Endothelial cell of umbilical vein (primary cell): Measurements from ENCODE around the gene TBX15. TPM values are rescaled to one million over a fixed set of nuclear protein-coding genes. Genes with fewer than 3 reads are reported as not detected.

Source experiments
- BruUV-seq: library from RNA; stranded (reverse); fragments of 400-500 nt; replicated peaks from 2 replicates; lab custom pipeline; 2021; lab: Mats Ljungman, UMichigan
- CTCF ChIA-PET: fragments of 300-600, 350-600 bp; sonication (Branson Sonifier 250); formaldehyde crosslinking; loops from one replicate; lab custom pipeline; 2021; ENCODE audit warnings: antibody characterized with exemption, inconsistent platforms; lab: Charles Lee
- POLR2A ChIA-PET: fragments of 300-600, 350-600 bp; sonication (Branson Sonifier 250); formaldehyde crosslinking; loops from one replicate; lab custom pipeline; 2021; ENCODE audit warnings: antibody characterized with exemption, inconsistent platforms; lab: Charles Lee
- DNase-seq: peaks from one replicate; pipeline ENCODE4 v3.0.0-alpha.2; 2011; ENCODE audit warnings: low read depth, low spot score
- FAIRE-seq: peaks from 2 replicates; lab custom pipeline; 2011; peaks lifted over from hg19 to GRCh38; lab: Jason Lieb, UNC
- H2AFZ ChIP-seq: 2 replicates; pipeline ENCODE4 v1.6.0; 2012; ENCODE audit warnings: low read depth, low read length, control low read depth, inconsistent platforms
- H3K27ac ChIP-seq: 2 replicates; pipeline ENCODE4 v1.5.1; 2011; ENCODE audit warnings: low read depth, mild to moderate bottlenecking, control low read depth, low read length, moderate library complexity; ENCODE audit not compliant: insufficient read depth
- H3K27me3 ChIP-seq, 2 experiments: 2 replicates each; pipeline versions ENCODE4 v1.6.0 to v1.6.1; 2011; ENCODE audit warnings: low read length in 2 of 2, mixed read lengths in 1 of 2; ENCODE audit not compliant: control insufficient read depth in 2 of 2, insufficient read depth in 2 of 2
- H3K36me3 ChIP-seq, 2 experiments: 2 replicates in 1 of 2; 3 replicates in 1 of 2; pipeline ENCODE4 v1.5.1; 2011; ENCODE audit warnings: low read length in 2 of 2, mild to moderate bottlenecking in 1 of 2, moderate library complexity in 1 of 2; ENCODE audit not compliant: control insufficient read depth in 2 of 2, insufficient read depth in 2 of 2; ENCODE audit errors: extremely low read depth in 1 of 2
- H3K4me1 ChIP-seq: 3 replicates; pipeline ENCODE4 v1.5.1; 2011; ENCODE audit warnings: mild to moderate bottlenecking, low read length; ENCODE audit not compliant: control insufficient read depth, insufficient read depth; ENCODE audit errors: extremely low read depth
- H3K4me2 ChIP-seq: 2 replicates; pipeline ENCODE4 v1.6.1; 2011; ENCODE audit warnings: low read length, control low read depth, mixed read lengths; ENCODE audit not compliant: insufficient read depth
- H3K4me3 ChIP-seq, 3 experiments: fragments of 200-600 bp in 1 of 3; sonication (generic), shearing (Covaris generic) in 1 of 3; replicated peaks in 1 of 3; 2 replicates each; pipeline ENCODE4 v1.5.1; 2011 to 2016; ENCODE audit warnings: control low read depth in 3 of 3, low read length in 3 of 3, mild to moderate bottlenecking in 2 of 3, inconsistent platforms in 1 of 3, low read depth in 1 of 3, moderate library complexity in 1 of 3; ENCODE audit not compliant: insufficient read depth in 1 of 3
- H3K79me2 ChIP-seq: 2 replicates; pipeline ENCODE4 v1.6.0; 2012; ENCODE audit warnings: low read length, inconsistent platforms; ENCODE audit not compliant: control insufficient read depth, insufficient read depth
- H3K9ac ChIP-seq: replicated peaks from 2 replicates; pipeline ENCODE3; 2011; ENCODE audit warnings: low read length, control low read depth; ENCODE audit not compliant: insufficient read depth; ENCODE audit errors: extremely low read depth
- H3K9me1 ChIP-seq: replicated peaks from 3 replicates; pipeline ENCODE4 v1.6.0; 2011; ENCODE audit warnings: mild to moderate bottlenecking, low read length; ENCODE audit not compliant: control insufficient read depth, insufficient read depth; ENCODE audit errors: extremely low read depth
- H3K9me3 ChIP-seq: replicated peaks from 2 replicates; pipeline ENCODE4 v1.5.1; 2012; ENCODE audit warnings: low read length, inconsistent platforms; ENCODE audit not compliant: control insufficient read depth, insufficient read depth
- H4K20me1 ChIP-seq: replicated peaks from 2 replicates; pipeline ENCODE3; 2011; ENCODE audit warnings: mild to moderate bottlenecking, low read length; ENCODE audit not compliant: control insufficient read depth, insufficient read depth; ENCODE audit errors: extremely low read depth
- CTCF ChIP-seq, 2 donors: IDR thresholded peaks; 1 replicate in 1 of 2; 2 replicates in 1 of 2; pipeline ENCODE4 v1.5.1; 2011; ENCODE audit warnings: low read length in 2 of 2, mild to moderate bottlenecking in 2 of 2, moderate library complexity in 2 of 2, control low read depth in 1 of 2, inconsistent platforms in 1 of 2, low read depth in 1 of 2; ENCODE audit not compliant: insufficient read depth in 1 of 2; ENCODE audit errors: extremely low read depth in 1 of 2
- EZH2 ChIP-seq: IDR thresholded peaks from 2 replicates; pipeline ENCODE4 v1.6.1; 2012; ENCODE audit warnings: borderline replicate concordance, low read depth, mild to moderate bottlenecking, moderate library complexity, low read length, inconsistent platforms; ENCODE audit not compliant: severe bottlenecking
- FOS ChIP-seq: IDR thresholded peaks from 2 replicates; pipeline ENCODE4 v1.6.1; 2011; ENCODE audit warnings: mild to moderate bottlenecking, low read length, moderate library complexity, borderline replicate concordance; ENCODE audit not compliant: insufficient read depth
- GATA2 ChIP-seq: IDR thresholded peaks from 2 replicates; pipeline ENCODE4 v1.7.0; 2011; ENCODE audit warnings: low read depth, mild to moderate bottlenecking, moderate library complexity, mixed read lengths, low read length; ENCODE audit not compliant: insufficient read length, insufficient read depth
- JUN ChIP-seq: IDR thresholded peaks from 2 replicates; pipeline ENCODE4 v1.6.1; 2011; ENCODE audit warnings: borderline replicate concordance, low read depth; ENCODE audit not compliant: insufficient read length, insufficient read depth
- MAX ChIP-seq: IDR thresholded peaks from 2 replicates; pipeline ENCODE4 v1.6.1; 2011; ENCODE audit not compliant: insufficient read depth, insufficient read length
- MYC ChIP-seq: IDR thresholded peaks from one replicate; pipeline ENCODE4 v1.6.1; 2011; ENCODE audit warnings: mild to moderate bottlenecking, low read depth, low read length
- POLR2A ChIP-seq: IDR thresholded peaks from 2 replicates; pipeline ENCODE4 v1.6.1; 2012; ENCODE audit warnings: low read depth, mild to moderate bottlenecking, control low read depth, low read length
- POLR2AphosphoS5 ChIP-seq: IDR thresholded peaks from 2 replicates; pipeline ENCODE4 v1.6.1; 2012; ENCODE audit warnings: low read depth, mild to moderate bottlenecking, control low read depth, low read length, moderate library complexity; ENCODE audit not compliant: insufficient read depth
- dilution Hi-C: fragments of 300-500 bp; cut with MboI; formaldehyde crosslinking; loops from one replicate; pipeline ENCODE4 v1.15.0; 2019; ENCODE audit warnings: low sequenced_read_pairs; ENCODE audit not compliant: extremely low pct_ligation_motif_present
- intact Hi-C: fragments of 100-400 bp; cut with micrococcal nuclease; formaldehyde crosslinking; loops from one replicate; pipeline ENCODE4 v1.10.0; 2022
- polyA plus RNA-seq, 4 experiments: library from polyadenylated mRNA; depleted of rRNA in 3 of 4; stranded (reverse) in 3 of 4; unstranded in 1 of 4; fragments of >200 nt; gene quantifications; 2 replicates each; pipeline versions ENCODE4 v1.2.1 to v1.2.3, GENCODE V29; 2011 to 2012; ENCODE audit warnings: missing spikeins in 1 of 4
- total RNA-seq: library from RNA; stranded (reverse); gene quantifications from 2 replicates; pipeline ENCODE4 v1.2.3, GENCODE V29; 2021

The TBX15 gene
- total and polyA plus RNA-seq, 2 donors (not counting 3 experiments of a cell fraction or from before 2014, with no cell fraction given), result 0.01 TPM; not detected in 1

- ChIA-PET POLR2A (no interaction called here), CTCF (interaction anchor here (1.0 to 1.7 kb wide), 2 partner anchors 26 to 31 kb away, joined by 3 to 7 read pairs; no protein-coding TSS in a partner anchor)
- Histone ChIP-seq H3K27me3 (peaks cover 58 to 68% of the 10 kb centered on the region in 2 experiments), H3K4me1 (no peaks in the 10 kb centered on the region), H3K9me1 (no peaks in the 10 kb centered on the region), H3K4me2 (no peak overlapping the region), H4K20me1 (no peaks in the 10 kb centered on the region), H3K9ac (no peak overlapping the region), H3K36me3 (no peaks in the 10 kb centered on the region), H2AFZ (no peak overlapping the region), H3K4me3 (no peak overlapping the region), H3K79me2 (no peaks in the 10 kb centered on the region), H3K27ac (no peak overlapping the region), H3K9me3 (no peaks in the 10 kb centered on the region)
- FAIRE-seq, result no peak
- no peak for DNase-seq
- no peak for TF ChIP-seq MYC
- BruUV-seq, result no TSS peak
- intact Hi-C loops, result no loop called here
- dilution Hi-C loops, result no loop called here
Observed at GRCh38 chr1:118977600-118977999, 10.5 kb downstream of the TBX15 start.

- POLR2A ChIA-PET, result no interaction called here
- no peaks in the 10 kb centered on the region for H4K20me1 ChIP-seq
- no peak overlapping the region for H2AFZ ChIP-seq
- no peak for FAIRE-seq
- TF ChIP-seq MYC, result no peak
- no peak for TF ChIP-seq MAX
- no peak for TF ChIP-seq EZH2
- TF ChIP-seq FOS, result no peak
- TF ChIP-seq POLR2AphosphoS5, result no peak
- no peak for TF ChIP-seq JUN
- TF ChIP-seq POLR2A, result no peak
- no peak for TF ChIP-seq CTCF (IDR thresholded peaks at IDR 0.05; ENCODE audit: extremely low read depth in 1 of 2, insufficient read depth in 1 of 2, low read depth in 1 of 2, low read length in 2 of 2)
- no peak for TF ChIP-seq GATA2
- no peaks in the 10 kb centered on the region for H3K36me3 ChIP-seq
- H3K4me3 ChIP-seq, result no peak overlapping the region
- H3K4me1 ChIP-seq, result no peaks in the 10 kb centered on the region
- CTCF ChIA-PET, result no interaction called here
- dilution Hi-C loops, result no loop called here
- BruUV-seq, result no TSS peak
- H3K4me2 ChIP-seq, result no peak overlapping the region
- intact Hi-C loops, result no loop called here
- H3K27ac ChIP-seq, result no peak overlapping the region
- no peaks in the 10 kb centered on the region for H3K9me1 ChIP-seq
- H3K9ac ChIP-seq, result no peak overlapping the region
- no peaks in the 10 kb centered on the region for H3K79me2 ChIP-seq
- no peak for DNase-seq
- no peaks in the 10 kb centered on the region for H3K9me3 ChIP-seq
- peaks cover 38 to 40% of the 10 kb centered on the region in 2 experiments for H3K27me3 ChIP-seq
Observed at GRCh38 chr1:118974661-118975060, 13.5 kb downstream of the TBX15 start.
